ENCODE measurements around the gene DOCK9.
"Not testable (repeated sequence)": the region's sequence is repeated elsewhere in the genome, so short reads cannot be mapped to it uniquely, and the experiment has no call there.

DOCK9 gene

GRCh38 chr13:98775844-98776598 lies 201.8 kb downstream of the DOCK9 start:
- DNase-seq: no peak

GRCh38 chr13:98775386-98775785 lies 202.5 kb downstream of the DOCK9 start:
- DNase-seq: no peak

GRCh38 chr13:98774776-98775175 lies 203.1 kb downstream of the DOCK9 start:
- no peak for DNase-seq

- no peak for DNase-seq
Measured at GRCh38 chr13:98773921-98774320, 203.9 kb downstream of the DOCK9 start.

GRCh38 chr13:98772794-98773452 lies 204.9 kb downstream of the DOCK9 start:
- no peak for DNase-seq

GRCh38 chr13:98771838-98772611 lies 205.8 kb downstream of the DOCK9 start:
- no peak for DNase-seq

- no peak for DNase-seq
Measured at GRCh38 chr13:98769736-98770135, 208.1 kb downstream of the DOCK9 start.

- DNase-seq: no peak
Measured at GRCh38 chr13:98768522-98768921, 209.3 kb downstream of the DOCK9 start.

GRCh38 chr13:98766697-98767096 lies 211.2 kb downstream of the DOCK9 start:
- no peak for DNase-seq

- no peak for DNase-seq
Measured at GRCh38 chr13:98765996-98766519, 211.8 kb downstream of the DOCK9 start.

- no peak for DNase-seq
Measured at GRCh38 chr13:98761986-98762616, 215.8 kb downstream of the DOCK9 start.

GRCh38 chr13:98761126-98761985 lies 216.5 kb downstream of the DOCK9 start:
- DNase-seq: no peak

GRCh38 chr13:98755729-98756128 lies 222.1 kb downstream of the DOCK9 start:
- no peak for DNase-seq

- no peak for DNase-seq
Measured at GRCh38 chr13:98755116-98755515, 222.7 kb downstream of the DOCK9 start.

- not testable (repeated sequence) for DNase-seq
Measured at GRCh38 chr13:98754468-98754867, 223.4 kb downstream of the DOCK9 start.

- no peak for DNase-seq
Measured at GRCh38 chr13:98752467-98753290, 225.2 kb downstream of the DOCK9 start, which contains the start of gene SLC15A1. Gene SLC15A1 (minus strand): TSS chr13:98752672. CDS start chr13:98752598, 74 bp downstream.

GRCh38 chr13:98751861-98752466 lies 225.9 kb downstream of the DOCK9 start:
- DNase-seq: no peak

- DNase-seq: no peak
Measured at GRCh38 chr13:98751367-98751782, 226.5 kb downstream of the DOCK9 start.

- DNase-seq: no peak
Measured at GRCh38 chr13:98749501-98749900, 228.4 kb downstream of the DOCK9 start.
